GM08714 (cell line): Measurements from ENCODE around the gene CRYBA1.

Source experiments
- H3K4me3 ChIP-seq: fragments of 200-500 bp; sonication (Bioruptor generic); 2 replicates; pipeline ENCODE4 v1.5.1; 2014; ENCODE audit warnings: mild to moderate bottlenecking, low read length, inconsistent platforms
- ZNF274 ChIP-seq: IDR thresholded peaks from 2 replicates; pipeline ENCODE4 v1.6.1; 2012; ENCODE audit warnings: mild to moderate bottlenecking, low read depth, low read length

The CRYBA1 gene

GRCh38 chr17:29289852-29290251 is 43.2 kb downstream of the CRYBA1 start:
- TF ChIP-seq ZNF274 = no peak
- H3K4me3 ChIP-seq = no peak overlapping the region

- H3K4me3 ChIP-seq = peak overlapping the region; percentile 87; the same call in 1 of the 2 replicates
- no peak for TF ChIP-seq ZNF274
These were observed 44.6 kb downstream of the CRYBA1 start for GRCh38 chr17:29291163-29291752.

GRCh38 chr17:29292071-29292991 is 45.7 kb downstream of the CRYBA1 start:
- H3K4me3 ChIP-seq = peak overlapping the region; percentile 87
- TF ChIP-seq ZNF274 = no peak

- TF ChIP-seq ZNF274 = no peak
- peak overlapping the region; percentile 87 for H3K4me3 ChIP-seq
These were observed 46.6 kb downstream of the CRYBA1 start for GRCh38 chr17:29292992-29293889.

- TF ChIP-seq ZNF274 = no peak
- peak within 1 kb of the TSS; percentile 87 for H3K4me3 ChIP-seq
These were observed 47.4 kb downstream of the CRYBA1 start, which contains the start of gene NUFIP2 for GRCh38 chr17:29293890-29294579. Gene NUFIP2 (minus strand): TSS chr17:29294148. CDS start chr17:29294059, 89 bp downstream.

GRCh38 chr17:29294580-29294900 is 47.9 kb downstream of the CRYBA1 start:
- peak overlapping the region; percentile 84 for H3K4me3 ChIP-seq
- TF ChIP-seq ZNF274 = no peak

- no peak overlapping the region for H3K4me3 ChIP-seq
- no peak for TF ChIP-seq ZNF274
These were observed 48.8 kb downstream of the CRYBA1 start for GRCh38 chr17:29295420-29295819.

GRCh38 chr17:29299031-29299430 is 52.4 kb downstream of the CRYBA1 start:
- no peak for TF ChIP-seq ZNF274
- H3K4me3 ChIP-seq = no peak overlapping the region

- no peak overlapping the region for H3K4me3 ChIP-seq
- TF ChIP-seq ZNF274 = no peak
These were observed 56.7 kb downstream of the CRYBA1 start for GRCh38 chr17:29303386-29303785.
